Right atrium auricular region (tissue), 2 donors: ENCODE measurements around the gene ADARB2. TPM values are rescaled to one million over a fixed set of nuclear protein-coding genes. Genes with fewer than 3 reads are reported as not detected.
"Not testable (repeated sequence)": the region's sequence is repeated elsewhere in the genome, so short reads cannot be mapped to it uniquely, and the experiment has no call there.

Experiments
- DNase-seq: peaks from one replicate; pipeline ENCODE4 v3.0.0-alpha.2; 2019; ENCODE audit warnings: low spot score
- H3K27ac ChIP-seq, 2 donors: fragments of 200-600 bp; sonication (generic); 1 replicate in 1 of 2; 2 replicates in 1 of 2; pipeline ENCODE4 v1.5.1; 2016 to 2019
- H3K27me3 ChIP-seq, 2 donors: fragments of 200-600 bp; sonication (generic); one replicate each; pipeline versions ENCODE4 v1.5.1 to v1.6.0; 2017 to 2019
- H3K36me3 ChIP-seq: fragments of 200-600 bp; sonication (generic); one replicate; pipeline ENCODE4 v1.5.1; 2016
- H3K4me1 ChIP-seq, 2 donors: fragments of 200-600 bp; sonication (generic); one replicate each; pipeline versions ENCODE4 v1.5.1 to v1.6.0; 2017 to 2019
- H3K4me3 ChIP-seq, 2 donors: fragments of 200-600 bp; sonication (generic); 1 replicate in 1 of 2; 2 replicates in 1 of 2; pipeline ENCODE4 v1.5.1; 2017 to 2019; ENCODE audit warnings: mild to moderate bottlenecking in 1 of 2, moderate library complexity in 1 of 2
- H3K9me3 ChIP-seq, 2 donors: fragments of 200-600 bp; sonication (generic); one replicate each; pipeline ENCODE4 v1.5.1; 2019
- total RNA-seq, 2 donors: library from RNA; depleted of rRNA; stranded (reverse); fragments of >200 nt; gene quantifications; one replicate each; pipeline ENCODE4 v1.1.0, GENCODE V29; 2016
- TF ChIP-seq, protein P1 (sequence below), 2 donors: fragments of 200-600 bp; sonication (generic); IDR thresholded peaks; one replicate each; pipeline ENCODE4 v1.5.1; 2019; ENCODE audit warnings: antibody characterized with exemption in 2 of 2

Gene ADARB2
- total RNA-seq, 2 donors from 2014 or later, result 0.33 to 0.71 TPM

DNA sequence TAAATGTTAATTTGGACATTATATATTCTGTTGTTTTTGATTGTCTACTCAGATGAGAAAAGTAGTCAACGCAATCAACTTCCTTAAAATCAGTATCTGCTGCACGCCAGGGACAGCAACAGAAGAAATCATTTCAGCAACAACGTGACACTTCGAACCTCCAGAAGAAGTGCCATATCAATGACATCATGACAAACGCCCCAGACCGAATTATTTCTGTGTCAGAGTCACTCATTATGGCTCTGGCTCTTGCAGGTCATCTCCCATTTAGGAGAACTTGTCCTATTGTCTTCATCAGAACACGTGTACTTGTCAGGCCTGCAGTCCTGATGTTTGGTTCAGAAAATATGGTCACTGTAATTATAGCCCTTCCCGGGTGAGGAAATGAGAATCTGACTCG lies 276.3 kb downstream of the ADARB2 start:
- Histone ChIP-seq H3K36me3 (no peaks in the 10 kb centered on the region), H3K9me3 (no peaks in the 10 kb centered on the region), H3K4me1 (no peaks in the 10 kb centered on the region), H3K4me3 (no peak overlapping the region), H3K27ac (no peak overlapping the region), H3K27me3 (no peaks in the 10 kb centered on the region)
- peak; percentile 38 for DNase-seq
- TF ChIP-seq, protein P1, sequence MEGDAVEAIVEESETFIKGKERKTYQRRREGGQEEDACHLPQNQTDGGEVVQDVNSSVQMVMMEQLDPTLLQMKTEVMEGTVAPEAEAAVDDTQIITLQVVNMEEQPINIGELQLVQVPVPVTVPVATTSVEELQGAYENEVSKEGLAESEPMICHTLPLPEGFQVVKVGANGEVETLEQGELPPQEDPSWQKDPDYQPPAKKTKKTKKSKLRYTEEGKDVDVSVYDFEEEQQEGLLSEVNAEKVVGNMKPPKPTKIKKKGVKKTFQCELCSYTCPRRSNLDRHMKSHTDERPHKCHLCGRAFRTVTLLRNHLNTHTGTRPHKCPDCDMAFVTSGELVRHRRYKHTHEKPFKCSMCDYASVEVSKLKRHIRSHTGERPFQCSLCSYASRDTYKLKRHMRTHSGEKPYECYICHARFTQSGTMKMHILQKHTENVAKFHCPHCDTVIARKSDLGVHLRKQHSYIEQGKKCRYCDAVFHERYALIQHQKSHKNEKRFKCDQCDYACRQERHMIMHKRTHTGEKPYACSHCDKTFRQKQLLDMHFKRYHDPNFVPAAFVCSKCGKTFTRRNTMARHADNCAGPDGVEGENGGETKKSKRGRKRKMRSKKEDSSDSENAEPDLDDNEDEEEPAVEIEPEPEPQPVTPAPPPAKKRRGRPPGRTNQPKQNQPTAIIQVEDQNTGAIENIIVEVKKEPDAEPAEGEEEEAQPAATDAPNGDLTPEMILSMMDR (IDR thresholded peaks at IDR 0.05), result no peak

DNA sequence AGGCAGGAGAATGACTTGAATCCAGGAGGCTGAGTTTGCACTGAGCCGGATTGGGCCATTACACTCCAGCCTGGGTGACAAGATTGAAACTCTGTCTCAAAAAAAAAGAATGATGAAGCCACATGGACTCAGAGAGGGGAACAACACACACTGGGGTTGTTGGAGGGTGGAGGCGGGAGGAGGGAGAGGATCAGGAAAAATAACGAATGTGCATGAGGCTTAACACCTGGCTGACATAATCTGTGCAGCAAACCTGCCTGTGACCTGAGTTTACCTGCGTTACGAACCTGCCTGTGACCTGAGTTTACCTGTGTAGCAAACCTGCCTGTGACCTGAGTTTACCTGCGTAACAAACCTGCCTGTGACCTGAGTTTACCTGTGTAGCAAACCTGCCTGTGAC lies 277.7 kb downstream of the ADARB2 start:
- H3K9me3 ChIP-seq, result not testable (repeated sequence)

DNA sequence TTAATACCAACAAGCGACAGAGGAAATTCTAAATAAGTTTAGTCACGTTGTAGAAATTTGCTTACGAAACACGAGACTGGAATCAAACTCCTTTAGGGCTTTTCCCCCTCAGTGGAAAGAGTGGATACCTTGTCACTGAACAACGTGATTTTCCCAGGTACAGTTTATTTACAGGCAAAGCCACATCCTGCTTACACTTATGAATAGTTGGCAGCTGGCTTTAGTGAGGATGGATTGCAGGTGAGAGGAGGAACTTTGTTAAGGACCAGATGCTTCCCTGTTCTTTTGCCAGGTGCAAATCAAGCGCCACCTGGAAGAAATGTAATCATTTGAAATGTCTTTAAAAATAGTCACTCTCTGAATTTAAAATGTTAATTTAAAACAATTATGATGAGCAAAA lies 282.4 kb downstream of the ADARB2 start:
- Histone ChIP-seq H3K36me3 (no peaks in the 10 kb centered on the region), H3K27me3 (no peaks in the 10 kb centered on the region), H3K4me3 (no peak overlapping the region), H3K27ac (no peak overlapping the region), H3K4me1 (no peaks in the 10 kb centered on the region), H3K9me3 (peaks cover 0 to 4% of the 10 kb centered on the region in 2 donors)
- TF ChIP-seq, protein P1 (IDR thresholded peaks at IDR 0.05), result no peak
- no peak for DNase-seq

More for the DNA sequence above, 277.7 kb downstream of the ADARB2 start:
- DNase-seq, H3K4me1 ChIP-seq, H3K27ac ChIP-seq, H3K4me3 ChIP-seq, H3K36me3 ChIP-seq, H3K27me3 ChIP-seq: not testable (repeated sequence)

DNA sequence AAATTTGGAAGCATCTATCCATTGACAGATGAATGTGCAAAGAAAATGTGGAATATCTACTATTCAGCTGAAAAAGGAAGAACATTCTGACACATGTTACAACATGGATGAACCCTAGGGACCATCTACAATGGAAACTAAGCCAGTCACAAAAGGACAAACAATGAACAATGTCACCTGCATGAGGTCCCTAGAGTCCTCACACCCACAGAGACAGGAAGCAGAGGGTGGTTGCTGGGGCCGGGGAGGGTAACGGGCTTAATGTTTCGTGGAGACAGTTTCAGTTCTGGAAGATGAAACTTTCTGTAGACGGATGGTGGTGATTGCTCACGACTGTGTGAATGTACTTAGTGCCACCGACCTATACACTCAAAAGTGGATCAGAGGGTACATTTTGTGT lies 282.9 kb downstream of the ADARB2 start:
- no peak overlapping the region for H3K27ac ChIP-seq
- TF ChIP-seq, protein P1 (IDR thresholded peaks at IDR 0.05), result no peak
- no peaks in the 10 kb centered on the region for H3K27me3 ChIP-seq
- H3K4me1 ChIP-seq, result no peaks in the 10 kb centered on the region
- DNase-seq, result peak; percentile 23
- no peaks in the 10 kb centered on the region for H3K36me3 ChIP-seq
- H3K4me3 ChIP-seq, result no peak overlapping the region
- peaks cover 0 to 4% of the 10 kb centered on the region in 2 donors for H3K9me3 ChIP-seq

DNA sequence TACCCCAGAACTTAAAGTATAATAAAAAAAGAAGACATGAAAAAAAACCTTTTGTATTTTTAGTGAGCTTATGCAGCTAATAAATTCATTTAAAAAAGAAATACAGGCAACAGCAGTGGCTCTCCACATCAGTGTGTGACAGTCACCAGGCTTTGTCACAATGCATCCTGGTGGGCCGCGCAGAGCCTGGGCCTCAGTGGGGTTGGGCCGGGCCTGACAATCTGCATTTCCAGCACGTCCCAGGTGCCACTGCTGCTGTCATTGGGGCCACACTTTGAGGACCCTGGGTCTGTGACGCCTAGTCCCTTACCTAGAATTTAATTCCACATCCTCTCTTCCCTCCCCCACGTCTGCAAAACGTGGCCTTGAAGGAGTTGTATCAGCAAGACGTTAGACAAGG lies 284.5 kb downstream of the ADARB2 start:
- peak; percentile 5 for DNase-seq
- Histone ChIP-seq H3K36me3 (no peaks in the 10 kb centered on the region), H3K27me3 (no peaks in the 10 kb centered on the region), H3K4me3 (no peak overlapping the region), H3K9me3 (peaks cover 0 to 4% of the 10 kb centered on the region in 2 donors), H3K4me1 (no peaks in the 10 kb centered on the region), H3K27ac (no peak overlapping the region)
- TF ChIP-seq, protein P1 (IDR thresholded peaks at IDR 0.05), result no peak

DNA sequence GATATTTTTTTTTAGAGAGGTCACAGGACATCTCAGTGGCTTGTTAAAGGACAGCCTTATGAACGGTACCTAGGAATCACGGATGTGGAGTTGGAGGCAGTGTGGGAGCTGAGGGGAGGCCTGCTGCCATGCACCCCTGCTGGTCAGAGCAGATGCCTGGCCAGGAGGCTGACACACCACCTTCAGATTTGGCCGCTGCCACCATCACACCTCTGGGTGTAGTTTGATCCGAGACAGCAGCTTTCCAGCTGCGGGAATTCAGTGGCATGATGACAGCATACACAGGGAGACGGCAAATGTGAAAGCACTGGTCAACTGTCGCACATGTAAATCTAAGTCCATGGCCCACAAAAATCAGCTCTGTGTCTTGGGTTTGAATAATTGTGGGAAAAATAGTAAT lies 285.4 kb downstream of the ADARB2 start:
- TF ChIP-seq, protein P1 (IDR thresholded peaks at IDR 0.05), result no peak
- H3K27me3 ChIP-seq, result no peaks in the 10 kb centered on the region

More for the DNA sequence above, 285.4 kb downstream of the ADARB2 start:
- H3K36me3 ChIP-seq, result no peaks in the 10 kb centered on the region
- H3K4me1 ChIP-seq, result no peaks in the 10 kb centered on the region
- peaks cover 0 to 4% of the 10 kb centered on the region in 2 donors for H3K9me3 ChIP-seq
- no peak overlapping the region for H3K4me3 ChIP-seq
- DNase-seq, result peak; percentile 4
- no peak overlapping the region for H3K27ac ChIP-seq
